Measurements from ENCODE around the gene LCN10. TPM values are rescaled to one million over a fixed set of nuclear protein-coding genes. Genes with fewer than 3 reads are reported as not detected.

The LCN10 gene
- polyA plus RNA-seq, 2 of the 4 experiments (the other 2 are of a cell fraction), result not detected

DNA sequence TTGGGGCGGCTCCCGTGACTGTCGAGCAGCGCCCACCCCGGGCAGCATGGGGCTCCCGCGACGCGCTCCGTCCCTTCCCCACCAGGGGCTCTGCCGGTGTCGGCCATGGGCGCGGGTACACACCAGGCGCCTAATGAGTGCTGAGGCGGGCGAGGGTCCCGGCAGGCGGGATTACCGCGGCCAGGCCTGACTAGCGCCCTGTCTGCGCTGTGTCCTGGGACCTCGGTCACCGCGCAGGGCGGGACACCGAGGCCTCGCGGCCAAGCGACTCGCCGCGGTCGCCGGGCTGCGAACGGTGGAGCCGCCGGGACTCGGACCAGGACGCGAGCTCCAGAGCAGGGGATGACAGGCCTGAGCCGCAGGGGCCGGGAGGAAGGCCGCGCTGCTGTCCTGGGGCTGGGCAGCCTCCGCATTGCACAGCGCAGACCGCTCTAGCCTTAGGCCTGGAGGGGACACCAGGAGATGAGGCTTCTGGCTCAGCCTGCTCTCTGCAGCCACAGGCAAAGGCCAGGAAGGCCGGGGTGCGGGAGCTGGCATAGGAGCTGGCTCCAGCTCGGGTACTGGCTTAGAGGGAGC lies 14.1 kb downstream of the LCN10 start:
- Histone ChIP-seq H3K27ac (peak overlapping the region; percentile 99 to 100), H3K9me3 (no peaks in the 10 kb centered on the region), H3K4me3 (peak overlapping the region; percentile 91), H3K4me2 (peak overlapping the region; percentile 97), H3K4me1 (peaks cover 36% of the 10 kb centered on the region)
- TF ChIP-seq CBX8 (IDR thresholded peaks at IDR 0.05), result no peak
- no peak for TF ChIP-seq EHF (CRISPR knock-in tag; IDR thresholded peaks at IDR 0.05)
- TF ChIP-seq NPAS2 (CRISPR knock-in tag; IDR thresholded peaks at IDR 0.05; ENCODE audit: borderline replicate concordance), result no peak
- TF ChIP-seq SREBF2 (IDR thresholded peaks at IDR 0.05), result no peak
- TF ChIP-seq E2F6 (IDR thresholded peaks at IDR 0.05; ENCODE audit: borderline replicate concordance, low read depth), result peak; percentile 47; the same call in 1 of the 2 replicates
- no peak for TF ChIP-seq CHD2 (IDR thresholded peaks at IDR 0.05; ENCODE audit: low read length, partially characterized antibody)
- no peak for TF ChIP-seq CHD4 (IDR thresholded peaks at IDR 0.05; ENCODE audit: borderline replicate concordance)
- TF ChIP-seq SMC3 (IDR thresholded peaks at IDR 0.05), result no peak
- TF ChIP-seq GATA3 (IDR thresholded peaks at IDR 0.05; ENCODE audit: borderline replicate concordance), result 0 out of 2 replicates have a peak, but pooled peaks have one; percentile 16
- no peak for TF ChIP-seq JUNB (IDR thresholded peaks at IDR 0.05)
- TF ChIP-seq FOSL2 (IDR thresholded peaks at IDR 0.05), result no peak
- TF ChIP-seq FOSL2 (CRISPR knock-in tag; IDR thresholded peaks at IDR 0.05), result no peak
- TF ChIP-seq RARB (CRISPR knock-in tag; IDR thresholded peaks at IDR 0.05), result no peak
- TF ChIP-seq MYC (IDR thresholded peaks at IDR 0.05; ENCODE audit: borderline replicate concordance, low read length), result no peak
- TF ChIP-seq RNF2 (IDR thresholded peaks at IDR 0.05; ENCODE audit: borderline replicate concordance, low read depth), result peak; percentile 68; the same call in 1 of the 2 replicates
- no peak for TF ChIP-seq MAFK (IDR thresholded peaks at IDR 0.05; ENCODE audit: partially characterized antibody)
- no peak for TF ChIP-seq RFX5 (IDR thresholded peaks at IDR 0.05)
- TF ChIP-seq ZC3H11A (IDR thresholded peaks at IDR 0.05), result no peak
- TF ChIP-seq BCL3 (IDR thresholded peaks at IDR 0.05), result no peak
- TF ChIP-seq CTCF (IDR thresholded peaks at IDR 0.05), result no peak
- no peak for TF ChIP-seq CEBPB (IDR thresholded peaks at IDR 0.05)
- TF ChIP-seq HMGXB4 (CRISPR knock-in tag; IDR thresholded peaks at IDR 0.05; ENCODE audit: borderline replicate concordance), result no peak
- TF ChIP-seq, protein P1, sequence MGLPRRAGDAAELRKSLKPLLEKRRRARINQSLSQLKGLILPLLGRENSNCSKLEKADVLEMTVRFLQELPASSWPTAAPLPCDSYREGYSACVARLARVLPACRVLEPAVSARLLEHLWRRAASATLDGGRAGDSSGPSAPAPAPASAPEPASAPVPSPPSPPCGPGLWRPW (IDR thresholded peaks at IDR 0.05), result no peak
- no peak for TF ChIP-seq HDAC2 (IDR thresholded peaks at IDR 0.05)
- TF ChIP-seq, protein P2, sequence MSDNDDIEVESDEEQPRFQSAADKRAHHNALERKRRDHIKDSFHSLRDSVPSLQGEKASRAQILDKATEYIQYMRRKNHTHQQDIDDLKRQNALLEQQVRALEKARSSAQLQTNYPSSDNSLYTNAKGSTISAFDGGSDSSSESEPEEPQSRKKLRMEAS (IDR thresholded peaks at IDR 0.05), result no peak
- no peak for TF ChIP-seq USF2 (IDR thresholded peaks at IDR 0.05)
- TF ChIP-seq ZSCAN20 (CRISPR knock-in tag; IDR thresholded peaks at IDR 0.05), result no peak
- peak; percentile 27; the same call in 1 of the 2 replicates for TF ChIP-seq POLR2A (IDR thresholded peaks at IDR 0.05; ENCODE audit: low read length)
- TF ChIP-seq TP53 (CRISPR knock-in tag; IDR thresholded peaks at IDR 0.05), result no peak
- TF ChIP-seq ATOH8 (CRISPR knock-in tag; IDR thresholded peaks at IDR 0.05; ENCODE audit: low read depth), result no peak
- TF ChIP-seq RCOR1 (IDR thresholded peaks at IDR 0.05; ENCODE audit: low read depth, low read length), result no peak
- TF ChIP-seq HOXB5 (CRISPR knock-in tag; IDR thresholded peaks at IDR 0.05), result no peak
- TF ChIP-seq KDM1A (IDR thresholded peaks at IDR 0.05; ENCODE audit: low read depth), result no peak
- no peak for TF ChIP-seq ESRRA (IDR thresholded peaks at IDR 0.05; ENCODE audit: borderline replicate concordance, low read length)
- WGBS (ENCODE audit: missing lambda C conversion rate), result 0% methylated on average over 3 of the region's 53 CpGs
- DNase-seq (ENCODE audit: low read depth in 1 of 2, low spot score in 1 of 2) (peak in 1 of 2 experiments; percentile 56), FAIRE-seq (no peak), ATAC-seq (peak; percentile 57 to 72)
- POLR2A ChIA-PET, result interaction anchor here (0.5 to 2.7 kb wide), 25 partner anchors 8 to 366 kb away, joined by 3 to 30 read pairs (median 4); partner anchors contain the start of genes AJM1, DIPK1B, LCN10 and RABL6
- CTCF ChIA-PET, result interaction anchor here (0.6 to 6.0 kb wide), 33 partner anchors 9 to 467 kb away, joined by 3 to 50 read pairs (median 5); partner anchors contain the start of genes DIPK1B, LCN10, LCN15 and LCN6

All from A549 (cell line).